GM19240 (cell line): ENCODE data around the gene SMOC1.

Experiments used
- DNase-seq: peaks from one replicate; pipeline ENCODE4 v3.0.0; 2011; ENCODE audit warnings: low spot score; ENCODE audit not compliant: insufficient read length

Gene SMOC1

GRCh38 chr14:69980457-69981425, 101.5 kb downstream of the SMOC1 start:
- DNase-seq = no peak

GRCh38 chr14:69982220-69982839, 103.1 kb downstream of the SMOC1 start:
- no peak for DNase-seq

GRCh38 chr14:69982886-69983285, 103.7 kb downstream of the SMOC1 start:
- no peak for DNase-seq

GRCh38 chr14:69983317-69983716, 104.1 kb downstream of the SMOC1 start:
- no peak for DNase-seq

GRCh38 chr14:69985463-69985862, 106.2 kb downstream of the SMOC1 start:
- DNase-seq = no peak

GRCh38 chr14:69986336-69986735, 107.1 kb downstream of the SMOC1 start:
- no peak for DNase-seq

GRCh38 chr14:69987406-69988121, 108.3 kb downstream of the SMOC1 start:
- no peak for DNase-seq

- no peak for DNase-seq
Measured at GRCh38 chr14:69988979-69989378, 109.8 kb downstream of the SMOC1 start.

GRCh38 chr14:69989622-69990021, 110.4 kb downstream of the SMOC1 start:
- no peak for DNase-seq

- no peak for DNase-seq
Measured at GRCh38 chr14:69990323-69990722, 111.1 kb downstream of the SMOC1 start.

- no peak for DNase-seq
Measured at GRCh38 chr14:69991422-69991821, 112.2 kb downstream of the SMOC1 start.

- DNase-seq = no peak
Measured at GRCh38 chr14:69992564-69992963, 113.3 kb downstream of the SMOC1 start.

- no peak for DNase-seq
Measured at GRCh38 chr14:69993326-69993725, 114.1 kb downstream of the SMOC1 start.

- no peak for DNase-seq
Measured at GRCh38 chr14:69994002-69994401, 114.8 kb downstream of the SMOC1 start.

- DNase-seq = no peak
Measured at GRCh38 chr14:69996216-69996615, 117.0 kb downstream of the SMOC1 start.

- no peak for DNase-seq
Measured at GRCh38 chr14:69997849-69998248, 118.6 kb downstream of the SMOC1 start.

GRCh38 chr14:69999261-69999674, 120.1 kb downstream of the SMOC1 start:
- DNase-seq = no peak

- no peak for DNase-seq
Measured at GRCh38 chr14:70000601-70001000, 121.4 kb downstream of the SMOC1 start.

- no peak for DNase-seq
Measured at GRCh38 chr14:70002589-70003346, 123.6 kb downstream of the SMOC1 start.

- no peak for DNase-seq
Measured at GRCh38 chr14:70004791-70005190, 125.6 kb downstream of the SMOC1 start.

GRCh38 chr14:70005281-70005805, 126.1 kb downstream of the SMOC1 start:
- no peak for DNase-seq
